OCI-LY3 (cell line): ENCODE measurements around the gene DOCK2.

Experiments used
- H2AFZ ChIP-seq: fragments of 200-600, 300-600 bp; shearing (Covaris generic); 2 replicates; pipeline ENCODE4 v1.6.0; 2014; ENCODE audit warnings: antibody characterized with exemption, low read depth, low read length
- H3K27ac ChIP-seq: fragments of 200-600, 300-600 bp; sonication (generic); 2 replicates; pipeline ENCODE4 v1.5.1; 2014; ENCODE audit warnings: mild to moderate bottlenecking, low read length, moderate library complexity, mixed read lengths
- H3K27me3 ChIP-seq: fragments of 200-600, 300-600 bp; sonication (generic); 2 replicates; pipeline ENCODE4 v1.6.1; 2014; ENCODE audit warnings: low read depth, low read length, mixed read lengths
- H3K36me3 ChIP-seq: fragments of 200-600, 300-600 bp; sonication (generic); replicated peaks from 2 replicates; pipeline ENCODE3; 2014; ENCODE audit warnings: low read depth, low read length, mixed read lengths
- H3K4me1 ChIP-seq: fragments of 300-600, 200-600 bp; sonication (generic); 2 replicates; pipeline ENCODE4 v1.6.1; 2014; ENCODE audit warnings: low read length, mixed read lengths
- H3K4me2 ChIP-seq: fragments of 200-600, 300-600 bp; sonication (generic); 2 replicates; pipeline ENCODE4 v1.6.1; 2014; ENCODE audit warnings: low read length, mixed read lengths
- H3K4me3 ChIP-seq: fragments of 300-600, 200-600 bp; sonication (generic); 2 replicates; pipeline ENCODE4 v1.5.1; 2014; ENCODE audit warnings: antibody characterized with exemption, mild to moderate bottlenecking, low read length, moderate library complexity
- H3K79me2 ChIP-seq: fragments of 300-600, 200-600 bp; shearing (Covaris generic); 2 replicates; pipeline ENCODE4 v1.6.1; 2014; ENCODE audit warnings: mild to moderate bottlenecking, low read length, mixed read lengths
- H3K9ac ChIP-seq: fragments of 300-600, 200-600 bp; shearing (Covaris generic); 2 replicates; pipeline ENCODE4 v1.6.0; 2014; ENCODE audit warnings: mild to moderate bottlenecking, low read length, moderate library complexity
- H3K9me3 ChIP-seq: fragments of 200-600, 300-600 bp; shearing (Covaris generic); 2 replicates; pipeline ENCODE4 v1.6.1; 2014; ENCODE audit warnings: low read length, mixed read lengths; ENCODE audit not compliant: insufficient read depth
- H4K20me1 ChIP-seq: fragments of 200-600, 300-600 bp; sonication (generic); 2 replicates; pipeline ENCODE4 v1.6.1; 2016; ENCODE audit warnings: low read length, mixed read lengths; ENCODE audit not compliant: insufficient read depth
- CTCF ChIP-seq: fragments of 200-600, 300-600 bp; sonication (generic); IDR thresholded peaks from 2 replicates; pipeline ENCODE4 v1.5.1; 2014; ENCODE audit warnings: antibody characterized with exemption, low read length, low read depth
- EZH2phosphoT487 ChIP-seq: fragments of 200-600 bp; shearing (Covaris generic); IDR thresholded peaks from 2 replicates; pipeline ENCODE4 v1.6.1; 2018; ENCODE audit warnings: antibody characterized with exemption, mixed run types, low read depth

Gene DOCK2

GRCh38 chr5:169666365-169666764 lies 29.3 kb downstream of the DOCK2 start:
- Histone ChIP-seq H3K4me3 (no peak overlapping the region), H3K9ac (no peak overlapping the region), H3K27ac (no peak overlapping the region), H2AFZ (no peak overlapping the region), H3K9me3 (no peaks in the 10 kb centered on the region), H3K79me2 (peaks cover 72% of the 10 kb centered on the region), H3K4me1 (peaks cover 17% of the 10 kb centered on the region), H3K4me2 (no peak overlapping the region), H3K27me3 (no peaks in the 10 kb centered on the region), H4K20me1 (peaks cover 70% of the 10 kb centered on the region), H3K36me3 (peaks cover 30% of the 10 kb centered on the region)
- TF ChIP-seq CTCF, result no peak
- TF ChIP-seq EZH2phosphoT487, result no peak

GRCh38 chr5:169667896-169668674 lies 31.0 kb downstream of the DOCK2 start:
- TF ChIP-seq EZH2phosphoT487 (no peak), CTCF (no peak)
- no peak overlapping the region for H3K4me2 ChIP-seq
- H3K4me1 ChIP-seq, result peaks cover 32% of the 10 kb centered on the region
- H3K9ac ChIP-seq, result no peak overlapping the region
- H4K20me1 ChIP-seq, result peaks cover 73% of the 10 kb centered on the region
- H3K27ac ChIP-seq, result no peak overlapping the region
- H3K36me3 ChIP-seq, result peaks cover 26% of the 10 kb centered on the region
- H2AFZ ChIP-seq, result no peak overlapping the region
- H3K79me2 ChIP-seq, result peaks cover 68% of the 10 kb centered on the region
- no peaks in the 10 kb centered on the region for H3K9me3 ChIP-seq
- no peaks in the 10 kb centered on the region for H3K27me3 ChIP-seq
- no peak overlapping the region for H3K4me3 ChIP-seq

- Histone ChIP-seq H3K4me2 (no peak overlapping the region), H2AFZ (no peak overlapping the region), H3K9ac (no peak overlapping the region), H3K36me3 (peaks cover 25% of the 10 kb centered on the region), H3K4me3 (no peak overlapping the region), H3K27me3 (no peaks in the 10 kb centered on the region), H3K4me1 (peaks cover 33% of the 10 kb centered on the region), H3K27ac (no peak overlapping the region), H3K79me2 (peaks cover 62% of the 10 kb centered on the region), H4K20me1 (peaks cover 73% of the 10 kb centered on the region), H3K9me3 (no peaks in the 10 kb centered on the region)
- TF ChIP-seq CTCF (no peak), EZH2phosphoT487 (no peak)
Observed at GRCh38 chr5:169668732-169669131, 31.7 kb downstream of the DOCK2 start.

GRCh38 chr5:169670769-169671525 lies 33.9 kb downstream of the DOCK2 start:
- no peak overlapping the region for H2AFZ ChIP-seq
- peaks cover 33% of the 10 kb centered on the region for H3K4me1 ChIP-seq
- H3K4me3 ChIP-seq, result peak overlapping the region; percentile 34
- H3K36me3 ChIP-seq, result peaks cover 42% of the 10 kb centered on the region
- peak overlapping the region; percentile 70 for H3K27ac ChIP-seq
- peak overlapping the region; percentile 71 for H3K4me2 ChIP-seq
- no peaks in the 10 kb centered on the region for H3K9me3 ChIP-seq
- TF ChIP-seq EZH2phosphoT487 (no peak), CTCF (no peak)
- H3K79me2 ChIP-seq, result peaks cover 49% of the 10 kb centered on the region
- H4K20me1 ChIP-seq, result peaks cover 60% of the 10 kb centered on the region
- no peaks in the 10 kb centered on the region for H3K27me3 ChIP-seq
- no peak overlapping the region for H3K9ac ChIP-seq
